Erythroblast (primary cell): Measurements from ENCODE around the gene BSPRY.

ENCODE experiments used
- GATA1 ChIP-seq: IDR thresholded peaks from 2 replicates; pipeline ENCODE4 v1.6.1; 2011; ENCODE audit warnings: low read depth, mild to moderate bottlenecking, control low read depth, low read length, moderate library complexity
- POLR2A ChIP-seq: IDR thresholded peaks from 2 replicates; pipeline ENCODE4 v1.6.1; 2011; ENCODE audit warnings: mild to moderate bottlenecking, low read length

DNA sequence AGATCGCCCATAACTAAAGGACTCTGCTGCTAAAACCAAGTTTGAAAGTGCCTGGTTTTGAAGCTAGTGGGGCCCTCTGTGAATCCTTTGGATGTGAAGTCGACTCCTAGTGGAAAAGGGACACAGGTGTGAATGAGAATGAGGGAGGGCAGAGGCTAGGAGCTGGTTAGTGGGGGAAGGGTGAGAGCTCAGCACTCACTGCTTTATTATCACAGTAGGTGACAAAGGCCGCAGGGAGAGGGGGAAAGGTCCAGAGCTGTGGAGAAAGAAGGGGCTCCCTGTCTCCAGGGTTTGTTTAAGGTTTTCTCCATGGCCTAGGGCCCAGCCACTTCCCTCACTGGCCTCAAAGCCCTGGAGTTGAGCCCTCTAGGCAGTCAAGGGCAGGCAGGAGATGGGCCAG, 23.9 kb downstream of the BSPRY start:
- no peak for TF ChIP-seq POLR2A
- no peak for TF ChIP-seq GATA1
